Peyer's patch (tissue), 4 donors: ENCODE results near the gene NET1. TPM values are rescaled to one million over a fixed set of nuclear protein-coding genes. Genes with fewer than 3 reads are reported as not detected.
A peak's percentile ranks its signal among the peaks of the same experiment; 100 is the strongest.
"Not testable (repeated sequence)": the region's sequence is repeated elsewhere in the genome, so short reads cannot be mapped to it uniquely, and the experiment has no call there.

Experiments used
- DNase-seq, 3 donors: peaks; one replicate each; pipeline ENCODE4 v3.0.0-alpha.2; 2017 to 2019
- H3K27ac ChIP-seq, 4 donors: fragments of 200-600 bp; sonication (generic); one replicate each; pipeline ENCODE4 v1.5.1; 2016 to 2019
- H3K27me3 ChIP-seq, 2 donors: fragments of 200-600 bp; sonication (generic); one replicate each; pipeline ENCODE4 v1.5.1; 2019
- H3K36me3 ChIP-seq, 3 donors: fragments of 200-600 bp; sonication (generic); one replicate each; pipeline ENCODE4 v1.5.1; 2016 to 2019
- H3K4me1 ChIP-seq, 4 donors: fragments of 200-600 bp; sonication (generic); one replicate each; pipeline ENCODE4 v1.5.1; 2016 to 2019
- H3K4me3 ChIP-seq, 4 donors: fragments of 200-600 bp; sonication (generic); 1 replicate in 3 of 4; 2 replicates in 1 of 4; pipeline ENCODE4 v1.5.1; 2016 to 2019; ENCODE audit warnings: mild to moderate bottlenecking in 1 of 4
- H3K9me3 ChIP-seq, 4 donors: fragments of 200-600 bp; sonication (generic); one replicate each; pipeline ENCODE4 v1.5.1; 2016 to 2019; ENCODE audit warnings: mild to moderate bottlenecking in 1 of 4
- CTCF ChIP-seq, 6 experiments: fragments of 450-650 bp in 4 of 6; fragments of 200-600 bp in 2 of 6; sonication (generic) in 1 of 6; IDR thresholded peaks; one replicate each; pipeline ENCODE4 v1.5.1; 2017 to 2019; ENCODE audit warnings: antibody characterized with exemption in 6 of 6, mild to moderate bottlenecking in 3 of 6, moderate library complexity in 1 of 6
- POLR2A ChIP-seq, 2 donors: fragments of 450-650 bp; IDR thresholded peaks; one replicate each; pipeline ENCODE4 v1.5.1; 2017; ENCODE audit warnings: antibody characterized with exemption in 2 of 2, mild to moderate bottlenecking in 2 of 2, moderate library complexity in 2 of 2
- total RNA-seq, 4 donors: library from RNA; depleted of rRNA; stranded (reverse); fragments of >200 nt; gene quantifications; one replicate each; pipeline ENCODE4 v1.1.0, GENCODE V29; 2016

NET1 gene
- total RNA-seq, 4 donors from 2014 or later, result 85.0 to 155 (median 122) TPM

GRCh38 chr10:5475974-5476807 is 63.8 kb downstream of the NET1 start:
- DNase-seq, H3K4me1 ChIP-seq, H3K36me3 ChIP-seq, H3K27me3 ChIP-seq, H3K4me3 ChIP-seq, H3K27ac ChIP-seq, H3K9me3 ChIP-seq: not testable (repeated sequence)

GRCh38 chr10:5476918-5477525 is 64.7 kb downstream of the NET1 start:
- H3K4me1 ChIP-seq, result no peaks in the 10 kb centered on the region
- TF ChIP-seq POLR2A (IDR thresholded peaks at IDR 0.05) (no peak), CTCF (IDR thresholded peaks at IDR 0.05) (no peak)
- H3K27me3 ChIP-seq, result no peaks in the 10 kb centered on the region
- H3K36me3 ChIP-seq, result no peaks in the 10 kb centered on the region
- no peaks in the 10 kb centered on the region for H3K9me3 ChIP-seq
- H3K27ac ChIP-seq, result no peak overlapping the region
- H3K4me3 ChIP-seq, result no peak overlapping the region
- DNase-seq, result peak in 1 of 3 donors; percentile 24

GRCh38 chr10:5477948-5478693 is 65.8 kb downstream of the NET1 start:
- Histone ChIP-seq H3K4me3 (no peak overlapping the region), H3K27ac (no peak overlapping the region), H3K27me3 (no peaks in the 10 kb centered on the region), H3K4me1 (no peaks in the 10 kb centered on the region), H3K9me3 (no peaks in the 10 kb centered on the region), H3K36me3 (no peaks in the 10 kb centered on the region)
- peak in 1 of 3 donors; percentile 26 for DNase-seq
- TF ChIP-seq CTCF (IDR thresholded peaks at IDR 0.05) (no peak), POLR2A (IDR thresholded peaks at IDR 0.05) (no peak)

GRCh38 chr10:5478694-5479305 is 66.4 kb downstream of the NET1 start:
- no peak overlapping the region for H3K4me3 ChIP-seq
- H3K27ac ChIP-seq, result no peak overlapping the region
- H3K27me3 ChIP-seq, result no peaks in the 10 kb centered on the region
- H3K36me3 ChIP-seq, result no peaks in the 10 kb centered on the region
- H3K4me1 ChIP-seq, result no peaks in the 10 kb centered on the region
- H3K9me3 ChIP-seq, result no peaks in the 10 kb centered on the region
- no peak for TF ChIP-seq CTCF (IDR thresholded peaks at IDR 0.05)
- no peak for TF ChIP-seq POLR2A (IDR thresholded peaks at IDR 0.05)
- peak in 1 of 3 donors; percentile 33 for DNase-seq

GRCh38 chr10:5479481-5480161 is 67.3 kb downstream of the NET1 start:
- H3K9me3 ChIP-seq, result no peaks in the 10 kb centered on the region
- H3K4me1 ChIP-seq, result no peaks in the 10 kb centered on the region
- TF ChIP-seq POLR2A (IDR thresholded peaks at IDR 0.05), result no peak
- no peak for TF ChIP-seq CTCF (IDR thresholded peaks at IDR 0.05)
- H3K27ac ChIP-seq, result no peak overlapping the region
- DNase-seq, result peak in 2 of 3 donors; percentile 31 to 37
- no peak overlapping the region for H3K4me3 ChIP-seq
- no peaks in the 10 kb centered on the region for H3K27me3 ChIP-seq
- H3K36me3 ChIP-seq, result no peaks in the 10 kb centered on the region
